Measurements from ENCODE around the gene FBXW4.

FBXW4 gene

GRCh38 chr10:101565370-101565900, 129.5 kb downstream of the FBXW4 start:
- DNase-seq = no peak

DNA sequence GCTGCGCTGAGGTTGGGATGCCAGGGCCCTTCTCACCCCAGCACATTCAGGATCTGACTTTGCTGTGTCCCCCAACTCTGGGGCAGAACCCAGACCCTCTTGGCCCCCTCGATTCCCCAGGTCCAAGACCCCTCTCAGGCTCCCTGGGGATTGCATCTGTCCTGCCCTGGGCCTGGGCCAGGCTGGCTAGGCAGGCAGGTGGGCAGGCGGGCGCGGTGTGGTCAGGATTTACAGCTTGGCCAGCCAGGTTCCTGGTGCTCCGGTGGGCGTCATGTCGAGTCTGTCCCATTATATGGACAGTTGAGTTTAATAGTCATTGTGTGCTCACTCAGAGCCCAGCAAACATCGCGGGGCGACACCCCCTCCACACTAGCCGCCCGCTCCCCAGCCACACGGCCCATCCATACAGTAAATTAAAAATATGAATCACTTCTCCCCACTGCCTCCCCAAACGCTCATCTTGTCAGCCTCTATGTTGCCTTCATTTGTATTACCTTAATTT, 130.4 kb downstream of the FBXW4 start:
- DNase-seq = no peak

GRCh38 chr10:101563497-101564040, 131.4 kb downstream of the FBXW4 start:
- no peak for DNase-seq

GRCh38 chr10:101563007-101563406, 132.0 kb downstream of the FBXW4 start:
- DNase-seq = no peak

- no peak for DNase-seq
These were observed 132.7 kb downstream of the FBXW4 start for GRCh38 chr10:101562231-101562630.

DNA sequence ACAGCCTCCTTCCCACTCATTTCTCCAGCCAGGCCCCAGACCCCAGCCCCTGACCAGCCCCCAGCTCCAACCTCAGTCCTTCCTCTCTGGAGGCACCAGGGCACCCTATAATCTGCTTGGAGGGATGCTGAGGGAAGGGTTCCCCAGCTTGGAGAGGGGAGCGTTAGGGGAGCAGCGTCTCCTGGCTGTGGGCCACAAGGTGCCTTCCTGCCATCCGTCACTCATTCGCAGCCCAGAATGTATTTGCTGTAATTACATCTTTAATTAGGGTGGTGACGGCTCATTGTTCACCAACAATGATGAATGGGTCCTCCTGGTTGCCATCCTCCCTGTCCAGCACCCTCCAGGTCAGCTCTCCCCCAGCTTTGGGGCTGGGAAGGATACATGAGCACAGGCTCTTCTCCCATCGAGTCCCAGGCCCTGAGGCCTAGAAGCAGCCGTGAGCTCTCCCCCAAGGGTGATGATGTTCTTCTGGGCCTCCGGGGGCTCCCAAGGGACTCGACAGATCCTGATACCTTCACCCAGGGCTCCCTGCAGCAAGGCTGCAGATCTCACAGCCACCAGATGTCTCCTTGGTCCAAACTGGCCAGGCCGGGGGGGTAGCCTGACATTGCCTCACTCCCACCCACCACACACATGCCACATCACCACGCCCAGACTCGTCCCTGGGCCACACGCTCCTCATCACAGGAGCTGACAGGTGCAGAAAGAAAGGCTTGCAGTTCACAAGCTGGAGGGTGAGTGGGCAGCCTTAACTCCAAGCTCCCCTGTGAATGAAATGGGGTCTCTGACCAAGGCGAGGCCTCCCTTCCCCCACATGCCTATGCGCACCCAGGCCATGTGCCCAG, 133.7 kb downstream of the FBXW4 start:
- DNase-seq = no peak

All from activated CD4-positive, alpha-beta T cell treated with anti-CD3 and anti-CD28 coated beads for 48 hours (primary cell).